ENCODE data around the gene FAM135A. TPM values are rescaled to one million over a fixed set of nuclear protein-coding genes. Genes with fewer than 3 reads are reported as not detected.
A peak's percentile ranks its signal among the peaks of the same experiment; 100 is the strongest.

FAM135A gene
- total RNA-seq, 2 donors from 2014 or later = 25.8 to 34.0 TPM

- no peak for TF ChIP-seq CTCF (conservative IDR thresholded peaks at IDR 0.05)
- peak overlapping the region; percentile 89 for H3K4me3 Mint-ChIP-seq
- H3K27me3 Mint-ChIP-seq (ENCODE audit: insufficient read depth) = no peaks in the 10 kb centered on the region
- Histone ChIP-seq H3K27ac (ENCODE audit: low read depth, low read length) (no peak overlapping the region), H3K4me3 (ENCODE audit: low read length) (peak overlapping the region; percentile 93), H3K4me1 (ENCODE audit: control insufficient read depth, insufficient read depth, low read length) (no peaks in the 10 kb centered on the region), H3K9me3 (ENCODE audit: control insufficient read depth, low read length) (peaks cover 3% of the 10 kb centered on the region), H3K9ac (ENCODE audit: extremely low read depth, low read length, poor library complexity, severe bottlenecking) (no peak overlapping the region), H3K27me3 (ENCODE audit: control insufficient read depth, insufficient read depth, low read length, poor library complexity, severe bottlenecking) (no peaks in the 10 kb centered on the region), H3K36me3 (ENCODE audit: control insufficient read depth, insufficient read depth, low read length) (peaks cover 12% of the 10 kb centered on the region)
- no peak for DNase-seq
- no peaks in the 10 kb centered on the region for H3K9me3 Mint-ChIP-seq
- peaks cover 21% of the 10 kb centered on the region for H3K36me3 Mint-ChIP-seq (ENCODE audit: low read depth)
- H3K4me1 Mint-ChIP-seq = peaks cover 7% of the 10 kb centered on the region
- H3K27ac Mint-ChIP-seq = no peak overlapping the region
Measured at GRCh38 chr6:70415247-70415646, 1.9 kb downstream of the FAM135A start.

- no peak overlapping the region for H3K4me3 Mint-ChIP-seq
- TF ChIP-seq CTCF (conservative IDR thresholded peaks at IDR 0.05) = no peak
Measured at GRCh38 chr6:70415660-70416059, 2.4 kb downstream of the FAM135A start.

DNA sequence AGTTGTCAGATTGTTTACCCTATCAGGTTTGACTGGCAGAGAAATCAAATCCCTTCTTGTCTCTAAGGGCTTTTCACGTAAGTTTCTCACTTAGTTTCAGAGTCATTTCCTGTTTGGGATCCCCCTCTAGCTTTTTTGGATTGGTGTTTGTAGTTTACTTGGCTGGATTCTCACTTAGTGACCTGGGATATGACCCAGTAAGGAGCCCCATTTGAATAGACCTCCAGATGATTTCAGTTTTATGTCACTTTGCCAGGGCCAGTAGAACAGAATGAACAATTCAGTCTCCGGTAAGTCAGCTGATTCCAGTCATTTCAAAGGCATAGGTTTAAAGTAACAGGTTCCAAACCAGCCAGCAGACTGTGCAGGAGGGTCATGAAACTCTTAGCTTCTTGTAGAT lies 8.2 kb downstream of the FAM135A start:
- Mint-ChIP-seq H3K4me3 (no peak overlapping the region), H3K27ac (peak overlapping the region; percentile 12), H3K27me3 (ENCODE audit: insufficient read depth) (no peaks in the 10 kb centered on the region), H3K4me1 (peaks cover 9% of the 10 kb centered on the region), H3K36me3 (ENCODE audit: low read depth) (peaks cover 28% of the 10 kb centered on the region), H3K9me3 (no peaks in the 10 kb centered on the region)
- Histone ChIP-seq H3K4me1 (ENCODE audit: control insufficient read depth, insufficient read depth, low read length) (no peaks in the 10 kb centered on the region), H3K27me3 (ENCODE audit: control insufficient read depth, insufficient read depth, low read length, poor library complexity, severe bottlenecking) (no peaks in the 10 kb centered on the region), H3K9me3 (ENCODE audit: control insufficient read depth, low read length) (peaks cover 3% of the 10 kb centered on the region), H3K9ac (ENCODE audit: extremely low read depth, low read length, poor library complexity, severe bottlenecking) (no peak overlapping the region), H3K27ac (ENCODE audit: low read depth, low read length) (no peak overlapping the region), H3K36me3 (ENCODE audit: control insufficient read depth, insufficient read depth, low read length) (peaks cover 14% of the 10 kb centered on the region), H3K4me3 (ENCODE audit: low read length) (no peak overlapping the region)
- no peak for TF ChIP-seq CTCF (conservative IDR thresholded peaks at IDR 0.05)
- DNase-seq = no peak
- WGBS, 2 experiments (ENCODE audit: insufficient coverage in 1 of 2, insufficient read length in 1 of 2) = 92% methylated on average over 2 of the region's 2 CpGs

More at GRCh38 chr6:70415660-70416059, 2.4 kb downstream of the FAM135A start:
- no peaks in the 10 kb centered on the region for H3K9me3 Mint-ChIP-seq
- peaks cover 23% of the 10 kb centered on the region for H3K36me3 Mint-ChIP-seq (ENCODE audit: low read depth)
- peaks cover 12% of the 10 kb centered on the region for H3K36me3 ChIP-seq (ENCODE audit: control insufficient read depth, insufficient read depth, low read length)
- H3K4me1 Mint-ChIP-seq = peaks cover 7% of the 10 kb centered on the region
- no peak overlapping the region for H3K4me3 ChIP-seq (ENCODE audit: low read length)
- H3K9me3 ChIP-seq (ENCODE audit: control insufficient read depth, low read length) = peaks cover 3% of the 10 kb centered on the region
- H3K4me1 ChIP-seq (ENCODE audit: control insufficient read depth, insufficient read depth, low read length) = no peaks in the 10 kb centered on the region
- no peaks in the 10 kb centered on the region for H3K27me3 ChIP-seq (ENCODE audit: control insufficient read depth, insufficient read depth, low read length, poor library complexity, severe bottlenecking)
- WGBS, 2 experiments (ENCODE audit: insufficient coverage in 1 of 2, insufficient read length in 1 of 2) = no CpG with 5 or more reads among the region's 1 CpG
- H3K27ac ChIP-seq (ENCODE audit: low read depth, low read length) = no peak overlapping the region
- H3K9ac ChIP-seq (ENCODE audit: extremely low read depth, low read length, poor library complexity, severe bottlenecking) = no peak overlapping the region
- no peak overlapping the region for H3K27ac Mint-ChIP-seq
- no peak for DNase-seq
- H3K27me3 Mint-ChIP-seq (ENCODE audit: insufficient read depth) = no peaks in the 10 kb centered on the region

All from endodermal cell (in vitro differentiated cells).